ENCODE results near the gene PIEZO2. TPM values are rescaled to one million over a fixed set of nuclear protein-coding genes. Genes with fewer than 3 reads are reported as not detected.

Gene PIEZO2
- total RNA-seq, 1 experiment from 2014 or later = 10.7 TPM

DNA sequence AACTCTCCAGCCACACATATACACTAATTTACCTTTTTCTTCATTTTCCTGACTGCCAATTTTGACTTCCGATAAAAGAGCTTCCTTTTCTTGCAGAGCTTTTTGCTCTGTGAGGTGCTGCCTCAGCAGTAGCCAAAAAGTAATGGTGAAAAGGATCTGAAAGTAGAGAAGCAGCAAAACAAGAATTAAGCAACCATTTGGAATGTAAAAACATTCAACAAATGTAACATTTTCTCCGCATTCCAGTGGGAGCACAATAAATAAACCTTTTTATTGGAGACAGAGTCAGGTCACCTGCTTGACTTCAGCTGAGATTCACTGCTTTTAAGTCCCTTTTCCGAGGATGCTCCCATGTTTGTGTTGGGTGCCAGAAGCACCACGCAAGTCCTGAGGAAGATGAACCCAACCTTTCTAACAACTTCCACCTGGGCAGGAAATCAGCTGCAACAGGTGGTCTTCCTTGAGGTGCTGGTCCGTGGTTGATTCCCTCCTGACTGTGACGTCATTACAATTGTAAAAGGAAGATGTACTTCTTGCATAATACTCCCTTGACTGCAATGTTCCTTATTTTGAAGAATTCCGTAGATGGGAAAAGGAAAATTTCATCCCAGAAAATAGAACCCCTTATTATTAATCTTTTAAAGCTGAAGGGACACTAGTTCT is 358.1 kb downstream of the PIEZO2 start (continued):
- TF ChIP-seq, protein P1, sequence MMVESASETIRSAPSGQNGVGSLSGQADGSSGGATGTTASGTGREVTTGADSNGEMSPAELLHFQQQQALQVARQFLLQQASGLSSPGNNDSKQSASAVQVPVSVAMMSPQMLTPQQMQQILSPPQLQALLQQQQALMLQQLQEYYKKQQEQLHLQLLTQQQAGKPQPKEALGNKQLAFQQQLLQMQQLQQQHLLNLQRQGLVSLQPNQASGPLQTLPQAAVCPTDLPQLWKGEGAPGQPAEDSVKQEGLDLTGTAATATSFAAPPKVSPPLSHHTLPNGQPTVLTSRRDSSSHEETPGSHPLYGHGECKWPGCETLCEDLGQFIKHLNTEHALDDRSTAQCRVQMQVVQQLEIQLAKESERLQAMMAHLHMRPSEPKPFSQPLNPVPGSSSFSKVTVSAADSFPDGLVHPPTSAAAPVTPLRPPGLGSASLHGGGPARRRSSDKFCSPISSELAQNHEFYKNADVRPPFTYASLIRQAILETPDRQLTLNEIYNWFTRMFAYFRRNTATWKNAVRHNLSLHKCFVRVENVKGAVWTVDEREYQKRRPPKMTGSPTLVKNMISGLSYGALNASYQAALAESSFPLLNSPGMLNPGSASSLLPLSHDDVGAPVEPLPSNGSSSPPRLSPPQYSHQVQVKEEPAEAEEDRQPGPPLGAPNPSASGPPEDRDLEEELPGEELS (CRISPR knock-in tag; IDR thresholded peaks at IDR 0.05) = no peak
- TF ChIP-seq KAT7 (CRISPR knock-in tag; IDR thresholded peaks at IDR 0.05; ENCODE audit: borderline replicate concordance) = no peak
- TF ChIP-seq TP53 (CRISPR knock-in tag; IDR thresholded peaks at IDR 0.05) = no peak
- TF ChIP-seq TCF7 (CRISPR knock-in tag; IDR thresholded peaks at IDR 0.05; ENCODE audit: low read depth) = no peak

DNA sequence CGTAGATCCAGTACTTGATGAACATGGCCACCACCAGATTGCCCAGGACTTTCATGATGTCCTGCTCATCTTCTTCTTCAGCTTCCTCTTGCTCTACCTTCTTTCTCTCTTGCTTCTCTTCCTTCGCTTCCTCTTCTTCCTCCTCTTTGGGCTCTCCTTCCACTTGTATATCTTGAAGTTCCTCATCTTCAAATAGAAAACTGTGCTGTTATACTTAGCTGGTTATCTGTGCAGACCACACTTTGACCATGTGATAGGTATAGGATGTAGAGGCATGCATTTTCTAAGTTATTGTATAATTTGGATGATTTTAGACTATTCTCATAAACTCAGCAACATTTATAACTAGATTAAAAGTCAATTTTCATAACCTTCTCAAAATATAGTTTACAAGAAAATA is 360.2 kb downstream of the PIEZO2 start:
- H3K27ac Mint-ChIP-seq = no peak overlapping the region
- TF ChIP-seq CBFB (CRISPR knock-in tag; IDR thresholded peaks at IDR 0.05; ENCODE audit: low read depth) (no peak), ZNF423 (CRISPR knock-in tag; IDR thresholded peaks at IDR 0.05) (no peak), PRDM15 (CRISPR knock-in tag; IDR thresholded peaks at IDR 0.05) (no peak), JAZF1 (CRISPR knock-in tag; IDR thresholded peaks at IDR 0.05) (no peak), ATF3 (CRISPR knock-in tag; conservative IDR thresholded peaks at IDR 0.05) (no peak), NR1H2 (CRISPR knock-in tag; IDR thresholded peaks at IDR 0.05) (no peak)
- H3K4me1 Mint-ChIP-seq = peaks cover 7% of the 10 kb centered on the region
- H3K4me3 Mint-ChIP-seq = no peak overlapping the region
- H3K27me3 Mint-ChIP-seq (ENCODE audit: low read depth) = no peaks in the 10 kb centered on the region
- DNase-seq (ENCODE audit: low spot score) (no peak), ATAC-seq (no peak)
- POLR2A ChIA-PET = no interaction called here
- no peaks in the 10 kb centered on the region for H3K36me3 Mint-ChIP-seq
- no peaks in the 10 kb centered on the region for H3K9me3 Mint-ChIP-seq
- CTCF ChIA-PET = no interaction called here

DNA sequence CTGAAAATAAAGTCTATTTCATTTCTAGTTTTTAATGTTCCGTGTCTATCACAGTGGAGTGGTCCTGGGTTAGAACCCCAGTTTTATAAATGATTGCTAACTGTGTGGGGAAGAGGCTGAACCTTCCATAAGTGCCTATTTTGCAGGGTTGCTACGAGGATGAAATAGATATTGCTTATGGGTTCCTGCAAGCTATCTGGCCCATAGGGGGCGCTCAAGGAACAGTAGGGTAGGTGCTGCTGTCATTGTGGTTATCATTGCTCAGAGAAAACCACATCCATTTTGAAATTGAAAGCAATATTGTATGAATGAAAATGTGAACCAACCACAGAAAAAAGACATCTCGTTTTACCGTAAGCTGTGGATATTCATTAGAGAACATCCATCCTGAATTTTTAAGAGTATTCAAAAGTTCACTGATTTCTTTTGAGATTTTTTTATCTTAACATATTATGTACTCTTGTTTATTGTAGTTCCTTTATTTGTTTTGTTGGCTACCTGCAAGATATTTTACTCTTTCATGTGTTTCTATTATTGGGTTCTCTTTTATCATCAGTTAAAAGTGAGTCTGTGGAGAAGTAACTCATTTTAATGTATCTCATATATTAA is 362.0 kb downstream of the PIEZO2 start:
- CTCF ChIA-PET = interaction anchor here (0.6 to 2.1 kb wide), 16 partner anchors 12 to 376 kb away, joined by 3 to 11 read pairs (median 4); no protein-coding TSS in a partner anchor
- ATAC-seq (peak; percentile 38; the same call in 1 of the 2 replicates), DNase-seq (ENCODE audit: low spot score) (peak; percentile 86)
- H3K4me3 Mint-ChIP-seq = no peak overlapping the region
- H3K27ac Mint-ChIP-seq = no peak overlapping the region
- POLR2A ChIA-PET = interaction anchor here (0.6 kb wide), 2 partner anchors 9 to 769 kb away, joined by 4 to 7 read pairs; no protein-coding TSS in a partner anchor
- TF ChIP-seq, protein P2, sequence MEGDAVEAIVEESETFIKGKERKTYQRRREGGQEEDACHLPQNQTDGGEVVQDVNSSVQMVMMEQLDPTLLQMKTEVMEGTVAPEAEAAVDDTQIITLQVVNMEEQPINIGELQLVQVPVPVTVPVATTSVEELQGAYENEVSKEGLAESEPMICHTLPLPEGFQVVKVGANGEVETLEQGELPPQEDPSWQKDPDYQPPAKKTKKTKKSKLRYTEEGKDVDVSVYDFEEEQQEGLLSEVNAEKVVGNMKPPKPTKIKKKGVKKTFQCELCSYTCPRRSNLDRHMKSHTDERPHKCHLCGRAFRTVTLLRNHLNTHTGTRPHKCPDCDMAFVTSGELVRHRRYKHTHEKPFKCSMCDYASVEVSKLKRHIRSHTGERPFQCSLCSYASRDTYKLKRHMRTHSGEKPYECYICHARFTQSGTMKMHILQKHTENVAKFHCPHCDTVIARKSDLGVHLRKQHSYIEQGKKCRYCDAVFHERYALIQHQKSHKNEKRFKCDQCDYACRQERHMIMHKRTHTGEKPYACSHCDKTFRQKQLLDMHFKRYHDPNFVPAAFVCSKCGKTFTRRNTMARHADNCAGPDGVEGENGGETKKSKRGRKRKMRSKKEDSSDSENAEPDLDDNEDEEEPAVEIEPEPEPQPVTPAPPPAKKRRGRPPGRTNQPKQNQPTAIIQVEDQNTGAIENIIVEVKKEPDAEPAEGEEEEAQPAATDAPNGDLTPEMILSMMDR (IDR thresholded peaks at IDR 0.05) = peak; percentile 72
- no peak for TF ChIP-seq E2F5 (CRISPR knock-in tag; IDR thresholded peaks at IDR 0.05)
- no peaks in the 10 kb centered on the region for H3K36me3 Mint-ChIP-seq
- H3K9me3 Mint-ChIP-seq = no peaks in the 10 kb centered on the region
- H3K27me3 Mint-ChIP-seq (ENCODE audit: low read depth) = no peaks in the 10 kb centered on the region
- peaks cover 7% of the 10 kb centered on the region for H3K4me1 Mint-ChIP-seq
